ENCODE data around the gene HCRTR1.

GRCh38 chr1:31657020-31657804 lies 39.7 kb downstream of the HCRTR1 start:
- TF ChIP-seq CTCF (conservative IDR thresholded peaks at IDR 0.05) = no peak
- no peak for TF ChIP-seq ZFX (IDR thresholded peaks at IDR 0.05)
